GM21619 (cell line): ENCODE measurements around the gene FAM13A.
"Not testable (repeated sequence)": the region's sequence is repeated elsewhere in the genome, so short reads cannot be mapped to it uniquely, and the experiment has no call there.

ENCODE experiments used
- ATAC-seq: cut with Tn5 transposase; IDR thresholded peaks from one replicate; pipeline ENCODE4 v1.9.1; 2021; ENCODE audit not compliant: unreplicated experiment

Gene FAM13A

DNA sequence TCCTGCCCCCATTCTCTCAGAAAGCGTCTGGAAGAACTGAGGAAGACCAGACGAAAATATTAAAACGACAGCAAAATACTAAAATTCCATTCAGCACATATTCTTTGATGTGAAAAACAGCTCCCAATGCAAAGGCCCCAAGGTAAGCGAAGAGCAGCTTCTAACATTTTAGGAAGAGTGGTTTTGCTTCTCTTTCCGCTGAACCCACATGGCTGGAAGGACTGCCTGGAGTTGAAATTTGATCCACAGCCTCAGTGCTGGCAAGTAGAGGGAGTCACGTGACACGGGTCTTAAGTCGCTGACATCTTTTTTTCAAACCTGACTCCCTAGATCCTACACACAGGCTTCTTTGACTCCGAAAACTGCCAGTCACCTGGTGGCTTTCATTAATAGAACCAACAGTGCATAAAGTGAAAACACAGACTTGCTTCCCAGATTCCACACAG lies at the start of gene FAM13A:
Gene FAM13A, minus strand, starts transcription at position 233 of the 446 bp plus-strand sequence. Its CDS starts 221 bp downstream, at position 12.
- peak; percentile 55 for ATAC-seq

DNA sequence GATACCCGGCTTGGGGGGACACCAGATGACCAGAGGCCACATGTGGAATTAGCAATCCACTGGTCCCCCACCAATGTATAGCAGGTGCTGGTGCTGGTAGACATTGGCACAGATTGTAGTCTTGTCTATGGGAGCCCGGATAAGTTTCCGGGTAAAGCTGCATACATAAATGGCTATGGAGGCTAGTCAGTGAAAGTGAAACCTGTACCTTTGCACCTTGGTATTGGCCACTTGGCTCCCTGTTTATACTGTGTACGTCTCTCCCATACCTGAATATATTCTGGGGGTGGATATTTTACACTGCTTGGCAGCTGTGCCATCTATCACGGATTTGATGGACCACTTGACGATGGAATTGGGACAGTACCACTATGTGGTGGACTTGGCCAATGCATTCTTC lies 48.7 kb upstream of the FAM13A start:
- no peak for ATAC-seq

DNA sequence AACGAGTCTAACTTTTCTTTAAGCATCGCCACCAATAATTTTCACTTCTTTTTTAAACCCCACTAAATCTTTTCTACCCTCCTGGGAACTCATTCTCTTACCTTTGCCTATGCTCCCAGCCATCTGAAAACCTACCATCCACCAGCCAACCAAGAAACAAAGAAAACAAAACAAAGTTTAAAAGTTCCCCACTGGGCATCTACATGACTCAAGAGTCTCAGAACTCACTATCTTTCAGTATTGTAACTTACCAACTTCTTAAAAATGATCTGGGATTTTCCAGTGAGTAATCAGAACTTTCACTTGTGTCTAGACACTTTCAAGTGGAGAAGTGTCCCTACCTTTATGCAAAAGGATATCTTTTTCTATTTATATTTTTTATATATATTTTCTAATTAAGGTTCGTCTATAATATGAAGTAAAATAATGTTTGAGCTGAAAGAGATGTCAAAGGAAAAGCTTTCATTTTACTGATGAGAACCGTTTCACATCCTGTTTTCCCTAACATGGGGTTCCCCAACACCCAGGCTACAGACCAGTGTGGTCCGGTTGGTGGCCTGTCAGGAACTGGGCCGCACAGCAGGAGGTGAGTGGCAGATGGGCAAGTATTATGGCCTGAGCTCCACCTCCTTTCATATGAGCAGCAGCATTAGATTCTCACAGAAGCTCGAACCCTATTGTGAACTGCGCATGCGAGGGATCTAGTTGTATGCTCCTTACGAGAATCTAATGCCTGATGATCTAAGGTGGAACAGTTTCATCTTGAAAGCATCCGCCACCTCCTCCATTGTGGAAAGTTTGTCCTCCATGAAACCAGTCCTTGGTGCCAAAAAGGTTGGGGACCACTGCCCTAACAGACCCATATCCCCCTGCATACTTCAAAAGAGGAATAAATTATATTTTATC lies 44.5 kb upstream of the FAM13A start:
- peak; percentile 91 for ATAC-seq

DNA sequence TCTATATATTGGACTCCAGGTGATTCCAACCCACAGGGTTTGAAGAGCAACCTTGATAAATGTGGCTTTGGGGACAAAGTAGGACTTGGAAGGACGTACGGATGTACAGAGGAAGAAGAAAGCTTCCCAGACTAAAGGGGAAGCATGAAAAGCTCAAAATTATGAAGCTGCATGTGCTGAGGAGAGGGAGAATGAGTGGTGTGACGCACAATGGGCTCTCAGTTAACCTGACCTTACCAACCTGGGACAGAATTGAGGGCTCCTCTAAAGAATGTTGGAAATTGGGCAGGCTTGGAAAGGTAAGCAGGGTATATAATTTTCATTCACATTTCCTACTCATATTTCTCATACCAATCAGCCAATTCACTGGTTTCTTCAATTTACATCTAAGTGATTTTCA lies 43.9 kb upstream of the FAM13A start:
- ATAC-seq = peak; percentile 10

DNA sequence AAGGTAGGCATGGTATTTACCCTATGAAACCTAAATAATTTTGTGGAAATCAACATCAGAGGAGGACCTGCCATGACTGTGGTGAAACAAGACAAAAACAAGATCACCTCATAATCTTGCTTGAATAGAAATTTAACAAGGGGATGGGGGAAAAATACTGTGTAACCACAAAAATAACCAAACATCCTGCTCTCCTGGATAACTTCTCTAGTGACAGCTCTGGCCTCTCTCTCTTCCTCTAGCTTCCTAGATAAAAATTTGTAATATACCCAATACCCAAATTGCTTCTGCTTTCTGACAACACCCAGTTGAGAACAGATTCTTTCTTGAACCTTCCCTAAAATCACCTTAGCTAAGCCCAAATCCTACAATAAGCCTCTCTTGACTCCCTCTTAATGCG lies 42.5 kb upstream of the FAM13A start:
- ATAC-seq = no peak

DNA sequence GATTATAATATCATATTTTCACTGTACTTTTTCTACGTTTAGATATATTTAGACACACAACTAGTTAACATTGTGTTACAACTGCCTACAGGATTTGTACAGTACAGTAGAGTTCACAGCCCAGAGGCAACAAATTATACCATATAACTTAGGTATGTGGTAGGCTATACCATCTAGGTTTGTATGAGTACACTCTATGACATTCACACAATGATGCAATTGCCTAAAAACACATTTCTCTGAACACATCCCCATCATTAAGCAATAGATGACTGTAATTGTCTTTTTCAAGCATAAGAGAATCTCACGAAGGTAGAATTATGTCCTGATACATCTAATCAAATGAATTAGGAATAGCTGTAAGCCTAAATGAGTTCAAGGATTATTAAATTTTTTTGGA lies 42.0 kb upstream of the FAM13A start:
- no peak for ATAC-seq

DNA sequence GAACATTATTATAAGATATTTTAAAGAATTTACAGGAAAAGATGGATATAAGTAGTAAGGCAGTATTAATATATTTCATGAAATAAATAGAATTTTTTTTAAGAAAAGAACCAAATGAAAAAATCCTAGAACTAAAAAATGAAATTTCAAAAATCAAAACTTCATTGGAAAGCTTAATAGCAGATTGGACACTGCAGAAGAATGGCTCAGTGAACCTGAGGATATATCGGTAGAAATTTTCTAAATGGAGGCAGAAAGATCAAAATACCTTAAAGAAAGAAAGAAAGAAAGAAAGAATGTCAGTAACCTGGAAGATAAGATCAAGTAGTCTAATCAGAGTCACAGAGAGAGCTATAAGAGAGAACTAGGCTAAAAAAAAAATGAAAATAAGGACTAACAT lies 21.3 kb upstream of the FAM13A start:
- no peak for ATAC-seq

DNA sequence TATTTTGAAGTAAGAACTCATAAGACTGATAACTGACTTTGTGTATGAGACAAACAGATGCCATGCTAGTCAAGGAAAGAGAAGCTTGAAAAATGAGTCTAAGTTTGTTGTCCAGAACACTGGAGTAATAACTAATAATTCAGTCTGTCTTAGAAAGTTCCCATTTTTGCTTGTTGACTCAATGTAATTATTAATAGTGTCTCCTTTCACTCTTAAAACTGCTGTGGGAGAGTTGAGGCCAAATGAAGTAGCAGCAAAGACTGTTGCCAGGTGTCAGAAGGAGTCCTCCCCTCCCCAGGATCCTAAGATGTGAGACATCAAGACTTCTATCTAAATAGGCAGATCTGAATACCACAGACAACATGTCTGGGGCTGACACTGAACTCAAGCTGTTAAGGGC lies 20.8 kb upstream of the FAM13A start:
- ATAC-seq = no peak

DNA sequence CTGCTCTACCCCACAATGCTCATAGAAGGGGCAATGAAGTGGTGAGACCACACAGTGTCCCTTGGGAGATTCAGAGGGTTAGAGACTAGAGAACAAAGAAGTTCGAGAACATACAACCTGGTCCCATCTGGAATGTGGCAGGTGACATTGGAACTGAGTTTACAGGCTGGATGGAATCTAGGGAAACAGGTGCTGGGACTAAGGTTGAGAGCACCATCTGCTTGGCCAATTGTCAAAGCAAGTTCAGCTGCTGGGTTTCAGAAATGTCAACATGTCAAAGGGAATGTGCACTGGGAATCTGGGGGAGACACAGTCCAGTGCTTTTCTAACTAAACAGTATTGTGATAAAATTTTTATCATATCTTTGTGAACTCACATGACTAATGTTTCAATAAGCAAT lies 15.9 kb upstream of the FAM13A start:
- no peak for ATAC-seq

DNA sequence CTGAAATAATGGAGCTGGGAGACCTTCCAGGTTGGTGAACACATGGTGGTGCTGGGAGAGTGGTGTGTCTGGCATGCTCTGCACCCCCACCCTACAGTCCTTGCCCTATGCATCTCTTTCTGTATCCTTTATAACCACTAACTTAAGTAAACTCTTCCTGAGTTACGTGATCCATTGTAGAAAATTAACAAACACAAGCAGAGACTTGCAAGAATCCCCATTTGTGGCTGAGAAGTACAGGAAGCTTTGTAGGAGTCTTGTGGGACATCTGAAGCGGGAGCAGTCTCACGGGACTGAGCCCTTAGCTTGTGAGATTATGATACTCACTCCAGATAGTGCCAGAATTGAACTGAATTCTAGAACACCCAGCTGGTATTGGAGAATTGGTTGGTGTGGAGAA lies 14.3 kb upstream of the FAM13A start:
- no peak for ATAC-seq

DNA sequence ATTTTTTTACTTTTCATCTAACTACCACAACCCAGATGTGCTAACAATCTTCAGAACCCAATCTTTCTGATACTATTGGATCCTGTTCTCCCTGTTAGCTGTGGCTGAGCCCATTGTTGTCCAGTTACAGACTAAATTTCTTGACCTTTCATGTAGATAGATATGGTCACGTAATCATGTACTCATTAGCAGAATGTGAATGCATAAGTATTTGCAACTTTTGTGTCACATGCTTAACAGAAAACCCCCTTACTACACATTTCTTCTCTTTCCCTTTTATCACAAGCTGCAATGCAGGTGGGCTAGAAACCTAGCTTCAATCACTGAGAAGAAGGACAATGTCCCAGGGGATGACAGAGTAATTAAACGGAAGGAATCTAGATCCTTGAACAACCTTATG lies 13.1 kb upstream of the FAM13A start:
- ATAC-seq = peak; percentile 45

DNA sequence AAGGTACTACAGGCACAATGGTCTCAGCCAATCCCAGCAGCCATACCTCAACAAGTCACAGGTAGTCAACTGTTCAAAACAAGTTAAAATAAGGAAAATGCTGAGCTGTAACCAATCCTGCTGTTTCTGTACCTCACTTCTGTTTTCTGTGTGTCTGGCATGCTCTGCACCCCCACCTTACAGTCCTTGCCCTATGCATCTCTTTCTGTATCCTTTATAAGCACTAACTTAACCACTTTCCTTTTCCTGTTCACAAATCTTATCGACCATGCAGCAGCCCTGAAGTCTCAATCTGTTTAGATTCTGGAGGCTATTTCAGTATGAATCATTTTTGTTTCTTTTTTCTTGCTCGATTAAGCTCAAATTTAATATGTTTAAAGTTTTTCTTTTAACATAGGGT lies 12.5 kb upstream of the FAM13A start:
- peak; percentile 79 for ATAC-seq

DNA sequence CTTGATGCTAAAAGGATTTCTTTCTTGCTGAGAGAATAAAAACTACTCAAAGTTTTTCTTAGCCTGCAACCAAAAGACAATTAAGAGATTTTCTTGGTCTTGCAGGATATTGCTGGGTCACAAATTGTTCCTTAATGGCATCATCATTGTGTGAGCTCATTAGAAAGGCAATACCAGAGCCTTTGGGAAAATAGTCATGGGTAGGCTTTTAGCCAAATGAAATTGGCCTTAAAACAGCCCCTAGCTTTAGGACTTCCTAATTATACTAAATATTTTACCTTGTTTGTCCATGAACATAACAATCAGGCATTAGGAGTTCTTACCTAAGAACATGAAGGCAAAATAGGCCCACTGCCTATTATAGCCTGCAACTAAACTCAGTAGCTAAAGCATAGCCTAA lies 10.4 kb upstream of the FAM13A start:
- ATAC-seq = no peak

DNA sequence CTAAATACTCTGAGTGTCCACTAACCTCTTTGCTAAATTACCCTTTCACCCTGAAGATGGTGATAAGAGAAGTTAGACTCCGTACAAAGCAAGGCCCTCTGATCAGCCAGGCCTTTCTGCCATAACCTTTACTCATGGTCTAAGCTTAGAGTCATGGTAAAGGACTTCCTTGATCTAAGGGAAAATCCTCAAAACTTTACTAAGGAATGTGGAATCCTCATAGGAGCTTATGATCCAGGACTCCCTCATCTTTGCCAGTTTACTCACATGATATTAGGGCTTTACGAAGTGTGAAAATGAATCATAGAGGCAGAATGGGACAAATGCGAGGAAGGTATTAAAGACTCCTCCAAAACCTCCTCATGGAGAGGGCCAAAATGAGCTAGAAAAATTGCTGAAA lies 7.9 kb upstream of the FAM13A start:
- no peak for ATAC-seq

DNA sequence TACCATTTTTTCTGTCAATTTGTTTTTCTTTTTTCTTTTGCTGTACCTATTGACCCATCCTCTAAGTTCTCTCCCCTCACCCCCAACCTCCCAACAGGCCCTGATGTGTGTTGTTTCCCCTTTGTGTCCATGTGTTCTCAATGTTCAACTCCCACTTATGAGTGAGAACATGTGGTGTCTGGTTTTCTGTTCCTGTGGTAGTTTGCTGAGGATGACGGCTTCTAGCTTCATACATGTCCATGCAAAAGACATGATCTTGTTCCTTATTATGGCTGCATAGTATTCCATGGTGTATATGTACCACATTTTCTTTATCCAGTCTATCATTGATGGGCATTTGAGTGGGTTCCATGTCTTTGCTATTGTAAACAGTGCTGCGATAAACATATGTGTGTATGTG lies 859 bp upstream of the FAM13A start:
- ATAC-seq = not testable (repeated sequence)

DNA sequence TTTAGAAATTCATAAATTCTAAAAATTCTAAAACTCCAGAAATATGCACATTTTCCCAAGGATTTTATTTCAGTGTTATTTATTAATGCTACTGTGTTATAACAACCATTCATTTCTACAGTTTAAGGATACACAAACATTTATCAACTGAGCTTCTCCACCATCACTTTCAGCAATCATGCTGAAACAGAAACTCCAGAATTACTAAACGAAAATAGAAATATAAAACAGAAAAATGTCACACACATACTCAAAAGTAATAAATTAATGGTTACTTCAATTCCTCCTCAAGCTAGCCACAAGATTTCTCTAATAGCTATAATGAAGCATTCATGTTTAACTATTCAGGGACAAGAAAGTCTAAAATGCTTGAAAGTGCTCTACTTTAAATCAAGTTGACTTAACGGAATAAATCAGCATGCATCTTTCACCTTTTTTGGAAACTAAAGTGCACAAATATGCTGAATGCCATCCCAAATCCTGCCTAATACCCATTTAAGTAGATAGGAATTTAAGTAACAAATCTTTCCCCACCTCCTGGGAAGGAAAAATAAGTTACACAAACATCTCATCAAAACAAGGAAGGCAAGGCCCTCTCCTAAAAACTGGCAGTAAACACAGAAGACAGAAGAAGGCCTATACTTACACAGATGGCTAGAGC lies 563 bp downstream of the FAM13A start:
- ATAC-seq = peak; percentile 40

DNA sequence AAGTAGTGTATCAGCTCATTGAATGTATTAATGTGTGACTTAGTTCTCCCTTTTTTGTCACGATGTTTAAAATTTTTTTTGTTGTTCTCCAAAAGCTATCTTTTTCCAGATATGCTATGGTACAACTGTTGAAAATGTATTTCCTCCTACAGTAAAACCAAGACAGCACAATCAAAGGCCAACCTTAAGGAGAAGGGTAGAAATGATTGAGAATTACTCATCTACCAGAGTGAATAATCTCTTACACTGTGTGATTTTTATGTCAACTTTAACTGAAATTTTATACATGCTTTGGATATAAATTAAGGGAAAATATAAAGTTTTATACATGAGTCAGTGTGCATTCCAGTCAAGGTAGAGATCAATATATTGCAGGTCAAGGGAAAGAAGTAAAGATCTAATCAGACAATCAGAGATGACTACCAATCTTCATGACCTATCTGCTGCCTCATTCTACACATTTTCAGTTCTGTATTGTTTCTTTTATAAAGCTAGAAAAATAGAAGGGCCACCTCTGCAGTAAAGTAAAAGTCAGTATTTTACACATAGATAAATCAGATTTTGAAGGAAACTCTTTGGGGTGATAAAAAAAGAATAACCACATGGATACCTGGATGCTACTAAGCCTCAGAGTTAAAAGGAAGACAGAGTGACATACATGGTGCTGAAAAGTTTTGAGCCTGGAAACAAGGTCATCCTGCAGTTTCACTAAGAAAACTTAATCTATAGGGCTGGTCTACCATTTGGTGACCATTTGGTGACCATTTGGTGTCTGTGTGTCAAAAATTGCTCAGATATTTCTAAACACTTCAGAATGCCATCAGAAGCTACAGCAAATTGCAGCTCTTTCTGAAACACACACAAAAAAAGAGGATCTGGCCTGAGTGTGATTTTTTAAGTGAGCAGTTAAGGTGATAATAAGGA lies 1.6 kb downstream of the FAM13A start:
- no peak for ATAC-seq

DNA sequence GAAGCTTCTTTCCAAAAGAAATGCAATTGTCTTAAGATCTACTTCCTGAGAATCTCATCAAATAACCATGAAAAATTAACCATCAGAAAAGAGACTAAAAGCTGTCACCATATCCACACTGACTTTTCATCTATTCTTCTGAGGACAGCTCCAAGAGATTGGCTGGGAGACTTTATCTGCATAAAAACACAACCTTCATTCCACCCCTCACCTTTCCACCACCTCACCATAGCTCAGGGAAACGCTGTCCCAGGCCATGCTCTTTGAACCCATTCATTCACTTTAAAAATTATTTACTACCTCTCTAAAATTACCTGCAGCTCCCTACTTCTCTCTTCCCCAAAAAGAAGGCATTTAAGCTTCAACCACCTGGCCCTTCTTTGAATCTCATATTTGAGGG lies 2.4 kb downstream of the FAM13A start:
- no peak for ATAC-seq

DNA sequence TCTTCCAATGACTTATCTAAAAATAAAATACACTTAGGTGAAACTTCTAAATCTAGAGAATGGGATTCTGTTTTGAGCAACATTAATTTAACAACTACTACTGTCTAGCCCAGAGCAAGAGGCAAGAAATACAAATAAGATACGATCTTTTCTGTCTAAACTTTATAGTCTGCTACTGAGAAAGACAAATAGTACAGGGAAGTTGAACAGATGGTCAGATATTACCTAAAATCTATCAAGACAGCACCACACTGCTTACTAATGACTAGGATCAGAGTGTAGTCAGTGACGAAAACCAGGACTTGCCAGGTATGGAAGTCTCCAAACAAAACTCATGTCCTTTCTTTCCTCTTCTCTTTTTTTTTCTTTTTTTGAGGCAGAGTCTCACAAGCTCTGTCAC lies 7.1 kb downstream of the FAM13A start:
- ATAC-seq = no peak

DNA sequence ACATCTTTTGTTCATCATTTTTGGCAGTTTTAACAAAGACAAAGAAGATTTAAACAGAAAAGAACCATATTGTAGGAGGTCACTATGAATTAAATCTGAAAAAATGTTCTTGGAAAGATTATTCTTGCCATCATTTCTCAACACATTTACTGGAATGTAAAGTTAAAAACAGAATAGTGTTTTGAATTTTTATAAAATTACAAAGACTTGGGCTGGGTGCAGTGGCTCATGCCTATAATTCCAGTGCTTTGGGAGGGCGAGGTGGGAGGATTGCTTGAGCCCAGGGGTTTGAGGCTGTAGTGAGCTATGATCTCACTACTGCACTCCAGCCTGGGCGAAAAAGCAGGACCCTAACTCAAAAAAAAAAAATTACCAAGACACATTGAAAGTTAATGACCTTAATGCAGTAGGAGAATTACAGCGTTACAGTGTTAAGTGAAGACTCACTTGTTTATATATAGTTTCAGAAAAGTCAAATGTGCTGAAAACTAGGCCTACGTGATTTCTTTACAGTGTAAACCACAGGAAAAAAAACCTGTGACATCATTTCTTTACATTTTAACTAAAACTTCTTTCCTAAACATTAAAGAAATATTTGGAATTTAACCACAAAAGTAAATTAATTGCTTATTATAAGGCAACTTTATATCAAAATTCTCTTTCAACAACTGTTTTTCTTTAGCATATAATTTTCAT lies 7.9 kb downstream of the FAM13A start:
- ATAC-seq = no peak
